SU-DHL-6 (cell line): ENCODE results near the gene KCNIP4.
"Not testable (repeated sequence)": the region's sequence is repeated elsewhere in the genome, so short reads cannot be mapped to it uniquely, and the experiment has no call there.

Experiments used
- H2AFZ ChIP-seq: fragments of 200-600 bp; sonication (generic); 2 replicates; pipeline ENCODE4 v1.6.1; 2014; ENCODE audit warnings: low read depth, mild to moderate bottlenecking, moderate library complexity, mixed read lengths, antibody characterized with exemption, low read length; ENCODE audit not compliant: severe bottlenecking
- H3F3A ChIP-seq: fragments of 200-600 bp; shearing (Covaris generic); 2 replicates; pipeline ENCODE4 v1.6.0; 2016; ENCODE audit warnings: antibody characterized with exemption, mild to moderate bottlenecking; ENCODE audit not compliant: insufficient read depth
- H3K27ac ChIP-seq: fragments of 200-600 bp; sonication (generic); 2 replicates; pipeline ENCODE4 v1.5.1; 2016; ENCODE audit warnings: low read depth, mild to moderate bottlenecking, low read length, moderate library complexity, mixed read lengths
- H3K27me3 ChIP-seq: fragments of 200-600 bp; sonication (generic), shearing (Covaris generic); 2 replicates; pipeline ENCODE4 v1.6.0; 2014; ENCODE audit warnings: mild to moderate bottlenecking, low read length
- H3K36me3 ChIP-seq: fragments of 200-600 bp; sonication (generic); 2 replicates; pipeline ENCODE4 v1.6.1; 2014; ENCODE audit warnings: mild to moderate bottlenecking, low read length, mixed read lengths
- H3K4me2 ChIP-seq: fragments of 300-600, 200-600 bp; shearing (Covaris generic), sonication (generic); 2 replicates; pipeline ENCODE4 v1.6.0; 2014; ENCODE audit warnings: low read length, low read depth, mild to moderate bottlenecking; ENCODE audit not compliant: poor library complexity, severe bottlenecking
- H3K4me3 ChIP-seq: fragments of 200-600 bp; sonication (generic); 2 replicates; pipeline ENCODE4 v1.5.1; 2014; ENCODE audit warnings: antibody characterized with exemption, low read length, mild to moderate bottlenecking, mixed read lengths; ENCODE audit not compliant: insufficient read depth, poor library complexity, severe bottlenecking
- H3K79me2 ChIP-seq: fragments of 200-600 bp; sonication (generic); 2 replicates; pipeline ENCODE4 v1.6.1; 2014; ENCODE audit warnings: mild to moderate bottlenecking, low read length, moderate library complexity; ENCODE audit not compliant: insufficient read depth
- H3K9ac ChIP-seq: fragments of 200-600 bp; sonication (generic); 2 replicates; pipeline ENCODE4 v1.7.0; 2014; ENCODE audit warnings: mild to moderate bottlenecking, low read length
- H3K9me2 ChIP-seq: fragments of 200-600 bp; sonication (generic); replicated peaks from 2 replicates; pipeline ENCODE4 v1.6.1; 2014; ENCODE audit warnings: low read length; ENCODE audit not compliant: insufficient read depth
- H3K9me3 ChIP-seq: fragments of 200-600 bp; sonication (generic); 2 replicates; pipeline ENCODE4 v1.6.1; 2014; ENCODE audit warnings: low read length, mixed read lengths; ENCODE audit not compliant: insufficient read depth
- H4K20me1 ChIP-seq: fragments of 200-600 bp; sonication (generic); 2 replicates; pipeline ENCODE4 v1.6.1; 2014; ENCODE audit warnings: low read depth, mild to moderate bottlenecking, antibody characterized with exemption, low read length, moderate library complexity, mixed read lengths
- CTCF ChIP-seq: fragments of 200-600 bp; sonication (generic); IDR thresholded peaks from one replicate; pipeline ENCODE4 v1.5.1; 2017; ENCODE audit warnings: antibody characterized with exemption, mild to moderate bottlenecking, low read length, moderate library complexity; ENCODE audit not compliant: insufficient read depth, poor library complexity, severe bottlenecking
- EZH2phosphoT487 ChIP-seq: fragments of 200-600 bp; sonication (generic), shearing (Covaris generic); conservative IDR thresholded peaks from 2 replicates; pipeline ENCODE4 v1.6.1; 2018; ENCODE audit warnings: mild to moderate bottlenecking, antibody characterized with exemption, low read length, moderate library complexity, mixed read lengths

Gene KCNIP4

GRCh38 chr4:21363701-21364100 lies 584.9 kb downstream of the KCNIP4 start:
- no peaks in the 10 kb centered on the region for H3K27me3 ChIP-seq
- H3K4me3 ChIP-seq, result no peak overlapping the region
- H2AFZ ChIP-seq, result no peak overlapping the region
- no peaks in the 10 kb centered on the region for H3K9me3 ChIP-seq
- H3K79me2 ChIP-seq, result no peaks in the 10 kb centered on the region
- TF ChIP-seq CTCF (no peak), EZH2phosphoT487 (no peak)
- H4K20me1 ChIP-seq, result no peaks in the 10 kb centered on the region
- H3K36me3 ChIP-seq, result no peaks in the 10 kb centered on the region
- no peaks in the 10 kb centered on the region for H3K9me2 ChIP-seq
- no peak overlapping the region for H3K9ac ChIP-seq
- no peaks in the 10 kb centered on the region for H3F3A ChIP-seq
- no peak overlapping the region for H3K4me2 ChIP-seq
- H3K27ac ChIP-seq, result no peak overlapping the region

GRCh38 chr4:21352354-21352753 lies 596.2 kb downstream of the KCNIP4 start:
- H2AFZ ChIP-seq, H4K20me1 ChIP-seq, H3K79me2 ChIP-seq, H3K9me3 ChIP-seq, H3K4me2 ChIP-seq, H3F3A ChIP-seq, H3K9me2 ChIP-seq, H3K9ac ChIP-seq, H3K27ac ChIP-seq, H3K4me3 ChIP-seq, H3K27me3 ChIP-seq, H3K36me3 ChIP-seq: not testable (repeated sequence)

- Histone ChIP-seq H3K9ac (no peak overlapping the region), H3K27ac (no peak overlapping the region), H3K4me2 (no peak overlapping the region), H3K79me2 (no peaks in the 10 kb centered on the region), H4K20me1 (no peaks in the 10 kb centered on the region), H3K9me3 (no peaks in the 10 kb centered on the region), H3K4me3 (no peak overlapping the region), H3K36me3 (no peaks in the 10 kb centered on the region), H2AFZ (no peak overlapping the region), H3K9me2 (no peaks in the 10 kb centered on the region), H3F3A (no peaks in the 10 kb centered on the region), H3K27me3 (no peaks in the 10 kb centered on the region)
- no peak for TF ChIP-seq CTCF
- TF ChIP-seq EZH2phosphoT487, result no peak
Measured at GRCh38 chr4:21347142-21347541, 601.4 kb downstream of the KCNIP4 start.

- no peak overlapping the region for H3K4me3 ChIP-seq
- H3K9me2 ChIP-seq, result no peaks in the 10 kb centered on the region
- no peak overlapping the region for H2AFZ ChIP-seq
- H3F3A ChIP-seq, result no peaks in the 10 kb centered on the region
- H4K20me1 ChIP-seq, result no peaks in the 10 kb centered on the region
- no peaks in the 10 kb centered on the region for H3K79me2 ChIP-seq
- no peaks in the 10 kb centered on the region for H3K36me3 ChIP-seq
- no peak overlapping the region for H3K9ac ChIP-seq
- H3K27me3 ChIP-seq, result no peaks in the 10 kb centered on the region
- TF ChIP-seq EZH2phosphoT487 (no peak), CTCF (no peak)
- H3K9me3 ChIP-seq, result peaks cover 7% of the 10 kb centered on the region; the same call in 1 of the 2 replicates
- no peak overlapping the region for H3K27ac ChIP-seq
- H3K4me2 ChIP-seq, result no peak overlapping the region
Measured at GRCh38 chr4:21327976-21328700, 620.4 kb downstream of the KCNIP4 start.
